T-helper 2 cell (primary cell): ENCODE results near the gene PTPRK.
"Not testable (repeated sequence)": the region's sequence is repeated elsewhere in the genome, so short reads cannot be mapped to it uniquely, and the experiment has no call there.

ENCODE experiments used
- DNase-seq, 5 experiments: peaks; one replicate each; pipeline versions ENCODE4 v3.0.0 to v3.0.0-alpha.2; 2012 to 2022

Gene PTPRK

GRCh38 chr6:128487746-128488145 is 32.7 kb downstream of the PTPRK start:
- DNase-seq: no peak

DNA sequence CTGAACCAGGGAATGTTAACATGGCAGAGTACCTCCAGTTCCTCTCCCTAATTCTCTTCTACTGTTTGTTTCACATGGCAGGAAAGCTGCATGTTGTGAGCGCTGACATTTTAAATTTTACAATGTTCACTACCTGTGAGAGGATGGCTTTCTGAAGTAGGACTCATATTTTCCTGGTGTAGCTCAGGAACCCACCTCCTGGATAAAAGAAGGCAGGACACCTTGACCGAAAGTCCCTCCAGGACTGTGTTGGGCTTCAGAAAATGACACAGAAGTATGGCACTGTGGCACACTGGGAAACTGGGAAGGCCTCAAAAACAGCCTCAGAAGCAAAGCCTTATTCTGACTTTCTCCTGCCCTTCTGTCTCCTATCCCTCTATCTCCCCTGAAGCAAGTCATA is 33.3 kb downstream of the PTPRK start:
- no peak for DNase-seq

DNA sequence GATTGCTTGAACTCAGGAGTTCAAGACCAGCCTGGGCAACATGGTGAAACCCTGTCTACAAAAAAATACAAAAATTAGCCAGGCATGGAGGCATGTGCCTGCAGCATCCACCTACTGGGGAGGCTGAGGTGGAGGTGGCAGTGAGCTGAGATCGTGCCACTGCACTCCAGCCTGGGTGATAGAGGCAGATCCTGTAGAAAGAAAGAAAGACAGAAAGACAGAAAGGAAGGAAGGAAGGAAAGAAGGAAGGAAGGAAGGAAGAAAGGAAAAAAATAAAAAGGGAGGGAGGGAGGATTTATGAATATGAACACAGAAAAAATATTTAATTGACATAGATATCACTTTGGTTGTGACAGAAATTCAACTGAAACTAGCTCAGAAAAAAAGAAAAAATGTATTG is 33.8 kb downstream of the PTPRK start:
- DNase-seq: not testable (repeated sequence)

DNA sequence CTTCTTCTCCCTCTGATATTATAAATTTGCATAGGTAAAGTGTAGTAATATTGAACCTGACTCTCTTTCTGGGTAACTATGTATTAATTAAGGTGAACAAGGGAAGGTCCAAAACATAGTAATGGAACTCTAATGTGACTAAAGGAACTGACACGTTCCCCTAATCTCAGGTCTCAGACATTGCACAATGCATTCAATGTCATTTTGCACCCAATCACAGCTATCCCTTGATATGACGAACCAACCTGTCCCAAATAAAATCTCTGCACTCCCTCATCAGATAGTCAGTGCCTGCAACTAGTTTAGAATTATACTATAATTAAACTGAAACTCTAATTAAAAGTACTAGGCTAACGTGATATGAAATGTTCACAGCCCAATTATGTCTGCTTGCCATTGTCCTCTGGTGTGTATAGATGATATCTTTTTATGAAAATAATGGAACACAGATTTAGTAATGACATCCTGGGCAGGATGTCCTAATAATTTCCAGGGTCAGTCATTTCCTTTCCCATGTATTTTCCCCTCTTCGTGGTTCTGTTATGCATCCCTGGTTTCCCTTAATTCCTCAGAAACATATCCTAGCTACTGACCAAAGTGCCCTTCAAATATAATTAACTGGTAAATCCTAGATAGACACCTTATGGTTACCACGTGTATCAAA is 36.8 kb downstream of the PTPRK start:
- no peak for DNase-seq

- no peak for DNase-seq
Measured at GRCh38 chr6:128482642-128483041, 37.8 kb downstream of the PTPRK start.

DNA sequence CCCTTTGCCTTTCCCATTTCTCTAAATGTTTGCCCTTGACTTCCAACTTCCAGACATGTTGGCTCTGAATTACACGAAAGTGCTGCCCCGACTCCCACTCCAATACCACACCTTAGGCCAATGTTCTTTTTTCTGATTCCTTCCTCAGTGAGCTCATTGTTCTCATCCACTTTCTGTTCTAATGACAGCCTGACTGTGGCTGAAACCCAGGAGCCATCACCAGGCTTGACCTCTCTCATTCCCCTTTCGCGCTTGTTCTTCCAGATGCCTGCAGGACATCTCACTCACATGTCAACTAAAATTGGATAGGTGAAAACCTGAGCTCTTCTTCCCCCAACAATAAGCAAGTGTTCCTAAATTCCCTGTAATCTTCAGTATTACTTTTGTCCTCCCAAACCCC is 40.4 kb downstream of the PTPRK start:
- DNase-seq: no peak

GRCh38 chr6:128479048-128479666 is 41.2 kb downstream of the PTPRK start:
- DNase-seq: no peak

DNA sequence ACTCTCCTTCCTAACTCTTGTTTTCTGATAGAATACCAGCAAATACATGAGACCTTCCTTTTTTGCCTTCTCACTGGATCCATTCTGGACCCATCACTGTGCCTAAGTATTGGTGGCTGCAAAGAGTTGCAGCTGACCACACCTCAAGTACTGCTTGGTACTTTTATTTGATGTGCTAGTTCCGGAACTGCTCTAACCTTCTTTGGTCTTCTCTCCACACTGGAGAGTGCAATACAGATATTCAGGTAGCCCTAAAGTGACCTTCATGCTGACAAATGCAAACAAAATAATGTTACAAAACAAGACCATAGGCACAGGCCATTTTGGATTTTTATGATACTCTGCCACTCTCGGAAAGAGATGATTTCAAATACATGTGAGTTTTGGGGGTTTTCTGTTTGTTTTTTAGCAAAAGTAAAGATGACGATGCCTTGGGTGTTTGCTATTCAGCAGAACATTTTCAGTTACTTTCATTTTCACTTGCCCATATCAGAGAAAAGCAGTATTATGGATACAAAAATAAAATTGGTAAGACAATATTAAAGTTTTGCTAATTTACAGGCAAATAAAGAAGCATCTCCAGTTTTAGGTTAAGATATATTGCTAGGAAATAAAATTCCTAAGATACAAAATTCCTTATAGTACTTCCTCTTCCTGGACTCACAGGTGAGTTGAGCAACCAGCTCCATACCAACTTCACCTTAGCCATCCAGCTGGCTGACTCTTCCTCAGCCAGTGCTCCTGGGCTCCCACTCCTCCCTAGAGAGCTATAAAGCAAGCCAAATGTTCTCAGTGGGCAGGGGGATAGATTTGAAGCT is 42.0 kb downstream of the PTPRK start:
- peak in 1 of 5 experiments; percentile 20 for DNase-seq

DNA sequence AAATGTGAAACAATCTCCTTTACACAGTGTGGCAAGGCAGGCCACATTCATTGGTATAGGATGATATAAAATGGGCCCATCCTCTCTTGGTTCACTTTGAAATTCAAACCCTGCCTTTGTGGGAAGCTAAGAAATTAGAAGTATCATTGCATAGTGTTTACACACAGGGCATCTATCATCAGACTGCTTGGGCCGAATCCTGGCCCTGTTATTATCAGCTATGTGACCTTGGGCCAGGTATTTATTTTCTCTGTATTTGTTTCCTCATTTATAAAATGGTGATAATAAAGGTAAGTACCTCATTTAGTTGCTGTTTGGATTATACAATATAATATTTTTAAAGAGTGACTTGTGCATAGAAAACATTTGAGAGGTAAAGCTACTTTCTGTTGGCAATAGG is 45.5 kb downstream of the PTPRK start:
- DNase-seq: no peak

DNA sequence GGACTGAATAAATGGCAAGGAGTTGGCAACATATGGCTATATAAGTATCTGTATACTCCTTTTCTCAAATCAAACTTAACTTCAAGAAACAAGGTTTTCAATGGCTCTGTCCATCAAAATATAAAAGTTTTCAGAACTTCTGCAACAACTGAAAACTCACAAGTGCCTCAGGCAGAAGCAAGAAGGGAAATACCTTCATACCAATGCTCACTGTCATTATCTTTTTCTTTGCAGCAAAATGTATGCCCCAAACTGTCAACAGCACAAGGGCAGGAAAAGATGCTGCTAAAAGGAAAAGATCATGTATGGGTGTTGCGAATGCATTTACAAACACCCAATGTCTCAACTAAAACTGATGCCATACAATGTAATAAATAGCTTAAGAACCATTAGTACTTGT is 45.9 kb downstream of the PTPRK start:
- no peak for DNase-seq

DNA sequence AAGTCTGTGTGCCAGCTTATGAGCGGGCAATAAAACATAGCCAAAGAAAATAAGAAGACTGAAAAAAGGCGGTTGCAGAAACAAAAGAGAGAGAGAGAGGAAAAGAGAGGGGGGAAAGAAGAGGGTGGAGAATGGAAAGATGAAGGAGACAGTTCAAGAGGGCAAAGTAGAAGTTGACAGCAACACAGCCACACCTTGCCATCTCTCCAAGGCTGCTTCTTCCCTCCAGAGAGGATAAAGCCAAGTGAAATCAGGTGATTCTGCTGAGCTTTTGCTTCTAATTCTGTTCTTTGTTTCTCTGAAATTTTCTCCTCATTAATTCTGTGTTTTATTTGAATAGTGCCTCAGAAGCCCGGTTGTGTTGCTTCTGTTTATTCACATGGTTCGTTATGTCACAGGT is 48.5 kb downstream of the PTPRK start:
- DNase-seq: no peak

DNA sequence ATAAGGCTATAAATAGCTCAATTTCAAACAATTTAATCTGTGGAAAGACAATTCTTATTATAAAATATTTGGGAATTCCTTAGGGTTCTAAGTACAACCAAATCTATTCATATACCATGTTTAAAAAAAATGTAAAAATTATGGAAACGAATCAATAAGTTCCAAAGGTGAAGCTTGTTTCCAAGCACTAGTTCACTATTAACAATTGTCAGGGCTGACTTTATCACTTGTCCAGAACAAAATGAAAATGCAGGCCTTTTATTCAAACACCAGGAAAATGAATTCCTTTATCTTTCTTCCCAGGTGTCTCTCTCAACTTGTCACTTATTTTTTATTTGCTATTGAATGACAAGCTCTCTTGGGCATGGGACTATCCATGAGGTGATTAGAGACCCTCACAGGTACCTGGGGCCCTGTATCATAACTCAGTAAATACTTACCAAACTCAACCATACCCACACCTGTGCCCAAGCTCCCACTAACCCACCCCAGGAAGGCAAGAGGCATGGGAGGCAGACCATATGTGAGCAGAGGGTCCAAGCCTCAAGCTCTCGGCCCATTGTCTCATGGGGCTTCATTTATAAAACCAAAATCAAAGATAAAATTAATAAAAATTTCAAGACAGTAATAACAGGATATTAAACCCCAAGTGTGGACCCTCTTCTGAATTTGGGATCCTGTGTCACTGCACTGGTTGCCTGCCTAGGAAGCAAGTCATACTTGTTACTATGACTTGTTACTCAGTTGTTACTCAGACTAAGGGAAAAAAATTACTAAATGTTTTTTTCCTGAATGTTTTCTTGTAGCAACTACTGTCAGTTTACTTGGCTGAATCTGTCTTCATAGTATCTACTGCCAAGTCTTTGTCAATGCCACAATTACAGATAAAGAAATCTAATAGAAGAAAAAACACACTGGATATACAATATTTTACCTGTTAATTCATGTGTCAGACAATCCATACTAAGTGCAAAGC is 54.7 kb downstream of the PTPRK start:
- DNase-seq: no peak

GRCh38 chr6:128464790-128465189 is 55.6 kb downstream of the PTPRK start:
- no peak for DNase-seq

GRCh38 chr6:128463942-128464341 is 56.5 kb downstream of the PTPRK start:
- no peak for DNase-seq

- no peak for DNase-seq
Measured at GRCh38 chr6:128461501-128461900, 58.9 kb downstream of the PTPRK start.

DNA sequence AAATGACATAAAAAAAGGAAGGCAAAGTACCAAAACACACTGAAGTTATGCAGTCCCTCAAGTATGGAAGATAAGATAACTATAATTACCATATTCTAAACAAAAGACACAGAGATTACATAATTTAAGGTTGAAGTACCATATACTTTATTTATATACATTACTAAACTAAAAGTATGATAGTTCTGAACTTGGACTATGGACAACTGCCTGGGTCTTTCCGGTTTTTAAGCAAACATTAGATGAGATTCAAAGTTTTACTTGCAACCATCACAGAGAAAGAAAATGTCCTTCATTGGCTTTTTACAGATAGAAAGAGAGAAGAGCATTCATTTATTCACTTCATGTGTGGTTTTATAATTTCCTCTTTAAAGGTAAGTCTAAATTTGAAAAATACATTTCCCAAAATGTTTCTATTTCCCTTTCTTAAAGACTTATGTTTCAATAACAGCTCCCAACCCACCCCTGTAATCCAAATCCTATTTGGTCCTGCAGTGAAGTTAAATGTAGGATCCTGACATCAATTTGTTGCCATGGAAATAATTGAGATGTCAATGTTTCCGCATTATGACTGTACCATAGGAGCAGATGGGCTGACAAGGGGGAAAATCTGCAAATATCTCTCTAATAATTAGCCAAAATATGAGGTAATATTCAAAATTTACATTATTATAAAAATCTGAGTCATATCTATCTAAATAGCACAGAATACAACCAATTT is 63.7 kb downstream of the PTPRK start:
- DNase-seq: no peak

GRCh38 chr6:128455959-128456358 is 64.4 kb downstream of the PTPRK start:
- DNase-seq: no peak

- DNase-seq: no peak
Measured at GRCh38 chr6:128452713-128453112, 67.7 kb downstream of the PTPRK start.

- no peak for DNase-seq
Measured at GRCh38 chr6:128446497-128446896, 73.9 kb downstream of the PTPRK start.

GRCh38 chr6:128443553-128443952 is 76.8 kb downstream of the PTPRK start:
- DNase-seq: no peak

- DNase-seq: no peak
Measured at GRCh38 chr6:128439627-128440026, 80.8 kb downstream of the PTPRK start.

DNA sequence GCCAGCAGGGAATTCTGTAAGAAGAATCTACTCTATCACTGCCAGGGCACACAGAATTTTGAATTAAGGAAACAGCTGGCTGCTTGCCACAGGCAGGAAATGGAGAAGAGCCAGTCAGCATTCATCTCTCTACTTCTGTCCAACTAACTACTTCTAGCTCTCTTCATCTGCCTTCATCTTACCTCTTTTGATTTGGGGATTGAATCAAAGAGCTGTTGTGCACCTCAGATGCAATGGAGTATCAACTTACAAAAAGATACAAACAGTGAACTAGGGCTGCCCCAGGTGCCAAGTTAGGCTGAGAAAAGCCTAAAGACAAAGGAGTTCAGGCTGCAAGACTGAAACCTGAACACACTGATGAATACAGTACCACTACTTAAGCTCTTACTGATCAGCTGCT is 82.0 kb downstream of the PTPRK start:
- DNase-seq: no peak
